ENCODE measurements around the gene HSPA12B. TPM values are rescaled to one million over a fixed set of nuclear protein-coding genes. Genes with fewer than 3 reads are reported as not detected.
A peak's percentile ranks its signal among the peaks of the same experiment; 100 is the strongest.

The HSPA12B gene
- total and polyA plus RNA-seq, 2 of the 13 experiments (the other 11 are each of a cell fraction or from before 2014, with no cell fraction given): 0.01 TPM; not detected in 1

DNA sequence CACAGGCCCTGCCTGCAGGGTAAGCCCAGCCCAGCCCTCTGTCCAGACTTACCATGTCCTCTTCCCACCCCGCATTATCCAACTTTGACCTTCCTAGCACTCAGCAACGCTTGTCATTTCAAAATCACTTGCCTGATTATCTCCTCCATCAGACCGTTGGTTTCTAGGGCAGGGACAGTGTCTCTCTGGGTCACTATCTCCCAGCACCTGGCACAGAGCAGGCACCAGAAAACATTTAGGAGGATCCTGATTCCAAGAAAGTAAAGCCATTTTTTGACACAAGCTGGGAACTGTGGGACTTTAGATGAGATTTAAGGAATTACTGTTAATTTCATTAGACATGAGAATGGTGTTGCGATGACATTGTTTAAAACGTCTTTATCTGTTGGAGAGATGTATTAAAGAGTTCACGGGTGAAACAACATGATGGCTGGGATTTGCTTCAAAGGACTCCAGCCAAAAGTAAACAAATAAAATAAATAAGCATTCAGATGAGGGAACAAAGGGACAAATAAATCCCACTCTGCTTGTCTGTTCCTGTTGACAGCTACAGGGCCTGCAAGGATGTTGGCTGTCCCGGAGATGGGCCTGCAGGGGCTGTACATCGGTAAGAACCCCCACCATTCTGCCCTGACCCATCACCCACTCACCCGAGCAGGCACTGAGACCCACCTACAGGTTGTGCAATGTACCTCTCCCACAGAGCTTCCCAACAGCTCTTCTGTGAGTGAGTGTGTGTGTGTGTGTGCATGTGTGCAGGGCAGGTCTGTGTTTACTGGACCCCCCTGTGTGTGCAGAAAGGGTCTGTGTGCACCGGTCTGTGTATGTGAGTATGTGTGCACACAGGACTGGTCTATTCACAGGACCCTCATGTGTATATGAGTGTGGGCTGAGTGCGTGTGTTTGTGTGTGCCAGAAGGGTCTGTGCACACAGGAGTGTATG is 5.9 kb downstream of the HSPA12B start (continued):
- TF ChIP-seq ZNF205 (CRISPR knock-in tag; IDR thresholded peaks at IDR 0.05) (0 out of 2 replicates have a peak, but pooled peaks have one; percentile 4), SOX13 (IDR thresholded peaks at IDR 0.05) (no peak), SOX13 (CRISPR knock-in tag; conservative IDR thresholded peaks at IDR 0.05 in 1 of 2, IDR thresholded peaks at IDR 0.05 in 1 of 2) (peak in 1 of 2 experiments; percentile 69; a peak in 2 of 4 replicates), XBP1 (CRISPR knock-in tag; IDR thresholded peaks at IDR 0.05) (no peak), CREM (IDR thresholded peaks at IDR 0.05) (no peak), CREM (CRISPR knock-in tag; IDR thresholded peaks at IDR 0.05) (no peak), TCF12 (IDR thresholded peaks at IDR 0.05) (no peak), TCF12 (CRISPR knock-in tag; IDR thresholded peaks at IDR 0.05) (no peak), ZNF614 (CRISPR knock-in tag; IDR thresholded peaks at IDR 0.05; ENCODE audit: borderline replicate concordance) (peak; percentile 55; the same call in 1 of the 2 replicates), NR2F6 (IDR thresholded peaks at IDR 0.05) (no peak), NR2F6 (CRISPR knock-in tag; IDR thresholded peaks at IDR 0.05) (no peak; the same call in 1 of the 2 replicates), TRIM24 (CRISPR knock-in tag; IDR thresholded peaks at IDR 0.05) (peak; percentile 59; the same call in 1 of the 2 replicates), SNAPC2 (CRISPR knock-in tag; IDR thresholded peaks at IDR 0.05) (no peak), TOPORS (CRISPR knock-in tag; IDR thresholded peaks at IDR 0.05) (no peak), KMT2A (CRISPR knock-in tag; IDR thresholded peaks at IDR 0.05) (no peak), ZNF350 (CRISPR knock-in tag; IDR thresholded peaks at IDR 0.05; ENCODE audit: borderline replicate concordance, low read depth) (0 out of 2 replicates have a peak, but pooled peaks have one; percentile 23), TEAD2 (CRISPR knock-in tag; IDR thresholded peaks at IDR 0.05) (no peak), GATAD2A (CRISPR knock-in tag; IDR thresholded peaks at IDR 0.05) (peak; percentile 37), ZNF670 (CRISPR knock-in tag; IDR thresholded peaks at IDR 0.05; ENCODE audit: borderline replicate concordance) (no peak), DPF2 (CRISPR knock-in tag; IDR thresholded peaks at IDR 0.05; ENCODE audit: borderline replicate concordance, low read depth) (0 out of 2 replicates have a peak, but pooled peaks have one; percentile 18), SRY (CRISPR knock-in tag; IDR thresholded peaks at IDR 0.05) (peak; percentile 56; the same call in 1 of the 2 replicates)
- TF ChIP-seq, protein P1, sequence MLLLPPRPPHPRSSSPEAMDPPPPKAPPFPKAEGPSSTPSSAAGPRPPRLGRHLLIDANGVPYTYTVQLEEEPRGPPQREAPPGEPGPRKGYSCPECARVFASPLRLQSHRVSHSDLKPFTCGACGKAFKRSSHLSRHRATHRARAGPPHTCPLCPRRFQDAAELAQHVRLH (CRISPR knock-in tag; IDR thresholded peaks at IDR 0.05; ENCODE audit: borderline replicate concordance, low read depth): no peak
- TF ChIP-seq, protein P2, sequence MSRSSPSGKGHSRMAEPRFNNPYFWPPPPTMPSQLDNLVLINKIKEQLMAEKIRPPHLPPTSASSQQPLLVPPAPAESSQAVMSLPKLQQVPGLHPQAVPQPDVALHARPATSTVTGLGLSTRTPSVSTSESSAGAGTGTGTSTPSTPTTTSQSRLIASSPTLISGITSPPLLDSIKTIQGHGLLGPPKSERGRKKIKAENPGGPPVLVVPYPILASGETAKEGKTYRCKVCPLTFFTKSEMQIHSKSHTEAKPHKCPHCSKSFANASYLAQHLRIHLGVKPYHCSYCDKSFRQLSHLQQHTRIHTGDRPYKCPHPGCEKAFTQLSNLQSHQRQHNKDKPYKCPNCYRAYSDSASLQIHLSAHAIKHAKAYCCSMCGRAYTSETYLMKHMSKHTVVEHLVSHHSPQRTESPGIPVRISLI (CRISPR knock-in tag; IDR thresholded peaks at IDR 0.05; ENCODE audit: borderline replicate concordance): no peak
- TF ChIP-seq, protein P3, sequence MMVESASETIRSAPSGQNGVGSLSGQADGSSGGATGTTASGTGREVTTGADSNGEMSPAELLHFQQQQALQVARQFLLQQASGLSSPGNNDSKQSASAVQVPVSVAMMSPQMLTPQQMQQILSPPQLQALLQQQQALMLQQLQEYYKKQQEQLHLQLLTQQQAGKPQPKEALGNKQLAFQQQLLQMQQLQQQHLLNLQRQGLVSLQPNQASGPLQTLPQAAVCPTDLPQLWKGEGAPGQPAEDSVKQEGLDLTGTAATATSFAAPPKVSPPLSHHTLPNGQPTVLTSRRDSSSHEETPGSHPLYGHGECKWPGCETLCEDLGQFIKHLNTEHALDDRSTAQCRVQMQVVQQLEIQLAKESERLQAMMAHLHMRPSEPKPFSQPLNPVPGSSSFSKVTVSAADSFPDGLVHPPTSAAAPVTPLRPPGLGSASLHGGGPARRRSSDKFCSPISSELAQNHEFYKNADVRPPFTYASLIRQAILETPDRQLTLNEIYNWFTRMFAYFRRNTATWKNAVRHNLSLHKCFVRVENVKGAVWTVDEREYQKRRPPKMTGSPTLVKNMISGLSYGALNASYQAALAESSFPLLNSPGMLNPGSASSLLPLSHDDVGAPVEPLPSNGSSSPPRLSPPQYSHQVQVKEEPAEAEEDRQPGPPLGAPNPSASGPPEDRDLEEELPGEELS (CRISPR knock-in tag; IDR thresholded peaks at IDR 0.05): peak; percentile 47; the same call in 1 of the 2 replicates
- TF ChIP-seq, protein P4, sequence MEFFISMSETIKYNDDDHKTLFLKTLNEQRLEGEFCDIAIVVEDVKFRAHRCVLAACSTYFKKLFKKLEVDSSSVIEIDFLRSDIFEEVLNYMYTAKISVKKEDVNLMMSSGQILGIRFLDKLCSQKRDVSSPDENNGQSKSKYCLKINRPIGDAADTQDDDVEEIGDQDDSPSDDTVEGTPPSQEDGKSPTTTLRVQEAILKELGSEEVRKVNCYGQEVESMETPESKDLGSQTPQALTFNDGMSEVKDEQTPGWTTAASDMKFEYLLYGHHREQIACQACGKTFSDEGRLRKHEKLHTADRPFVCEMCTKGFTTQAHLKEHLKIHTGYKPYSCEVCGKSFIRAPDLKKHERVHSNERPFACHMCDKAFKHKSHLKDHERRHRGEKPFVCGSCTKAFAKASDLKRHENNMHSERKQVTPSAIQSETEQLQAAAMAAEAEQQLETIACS (CRISPR knock-in tag; IDR thresholded peaks at IDR 0.05): no peak
- TF ChIP-seq, protein P5, sequence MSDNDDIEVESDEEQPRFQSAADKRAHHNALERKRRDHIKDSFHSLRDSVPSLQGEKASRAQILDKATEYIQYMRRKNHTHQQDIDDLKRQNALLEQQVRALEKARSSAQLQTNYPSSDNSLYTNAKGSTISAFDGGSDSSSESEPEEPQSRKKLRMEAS (IDR thresholded peaks at IDR 0.05): 0 out of 2 replicates have a peak, but pooled peaks have one; percentile 3
- TF ChIP-seq, protein P6, sequence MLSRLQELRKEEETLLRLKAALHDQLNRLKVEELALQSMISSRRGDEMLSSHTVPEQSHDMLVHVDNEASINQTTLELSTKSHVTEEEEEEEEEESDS (CRISPR knock-in tag; IDR thresholded peaks at IDR 0.05; ENCODE audit: borderline replicate concordance): no peak

Measured in HepG2 (cell line).